Iris pigment epithelial cell (primary cell): ENCODE measurements around the gene KIR2DL4.
"Not testable (repeated sequence)": the region's sequence is repeated elsewhere in the genome, so short reads cannot be mapped to it uniquely, and the experiment has no call there.

ENCODE experiments used
- DNase-seq: peaks from one replicate; pipeline ENCODE4 v3.0.0-alpha.2; 2011; ENCODE audit warnings: low read depth

KIR2DL4 gene

GRCh38 chr19:54804571-54804970 lies 1.2 kb downstream of the KIR2DL4 start:
- no peak for DNase-seq

GRCh38 chr19:54805665-54806515 lies 2.5 kb downstream of the KIR2DL4 start:
- no peak for DNase-seq

GRCh38 chr19:54806516-54806838 lies 3.1 kb downstream of the KIR2DL4 start:
- DNase-seq = no peak

GRCh38 chr19:54814571-54814970 lies 11.2 kb downstream of the KIR2DL4 start:
- DNase-seq = not testable (repeated sequence)

GRCh38 chr19:54816251-54816650 lies 12.8 kb downstream of the KIR2DL4 start, which contains the start of gene KIR3DL1:
Gene KIR3DL1 (plus strand): TSS chr19:54816468.
- DNase-seq = not testable (repeated sequence)

GRCh38 chr19:54817670-54818536 lies 14.5 kb downstream of the KIR2DL4 start:
- DNase-seq = no peak

GRCh38 chr19:54824416-54824815 lies 21.0 kb downstream of the KIR2DL4 start:
- not testable (repeated sequence) for DNase-seq

- not testable (repeated sequence) for DNase-seq
Measured at GRCh38 chr19:54825326-54825725, 21.9 kb downstream of the KIR2DL4 start.

GRCh38 chr19:54828064-54828463 lies 24.7 kb downstream of the KIR2DL4 start:
- not testable (repeated sequence) for DNase-seq

- DNase-seq = not testable (repeated sequence)
Measured at GRCh38 chr19:54832496-54832895, 29.1 kb downstream of the KIR2DL4 start, which contains the start of gene KIR2DS4. Gene KIR2DS4 (plus strand): TSS chr19:54832676.

GRCh38 chr19:54835126-54835525 lies 31.7 kb downstream of the KIR2DL4 start:
- DNase-seq = not testable (repeated sequence)

GRCh38 chr19:54837522-54837921 lies 34.1 kb downstream of the KIR2DL4 start:
- DNase-seq = not testable (repeated sequence)

- DNase-seq = not testable (repeated sequence)
Measured at GRCh38 chr19:54843171-54843570, 39.8 kb downstream of the KIR2DL4 start.

GRCh38 chr19:54850061-54850640 lies 46.7 kb downstream of the KIR2DL4 start, which contains the start of gene KIR3DL2:
Gene KIR3DL2 (plus strand): TSS chr19:54850443. CDS start chr19:54850476, 33 bp downstream.
- not testable (repeated sequence) for DNase-seq

- DNase-seq = no peak
Measured at GRCh38 chr19:54850930-54851329, 47.5 kb downstream of the KIR2DL4 start.

GRCh38 chr19:54851353-54851752 lies 47.9 kb downstream of the KIR2DL4 start:
- no peak for DNase-seq

GRCh38 chr19:54855241-54855640 lies 51.8 kb downstream of the KIR2DL4 start:
- not testable (repeated sequence) for DNase-seq

- not testable (repeated sequence) for DNase-seq
Measured at GRCh38 chr19:54858476-54858875, 55.1 kb downstream of the KIR2DL4 start.

GRCh38 chr19:54859421-54859820 lies 56.0 kb downstream of the KIR2DL4 start:
- DNase-seq = not testable (repeated sequence)

GRCh38 chr19:54863459-54863858 lies 60.0 kb downstream of the KIR2DL4 start:
- not testable (repeated sequence) for DNase-seq
